AG10803 (cell line): Measurements from ENCODE around the gene CXCL5.

ENCODE experiments used
- DNase-seq: peaks from one replicate; pipeline ENCODE4 v3.0.0; 2010; ENCODE audit warnings: low read depth
- H3K4me3 ChIP-seq: 2 replicates; pipeline ENCODE4 v1.5.1; 2011; ENCODE audit warnings: mild to moderate bottlenecking, low read length, control low read depth
- CTCF ChIP-seq: conservative IDR thresholded peaks from 2 replicates; pipeline ENCODE4 v1.5.1; 2011; ENCODE audit warnings: mild to moderate bottlenecking, low read length, control low read depth, inconsistent platforms

CXCL5 gene

DNA sequence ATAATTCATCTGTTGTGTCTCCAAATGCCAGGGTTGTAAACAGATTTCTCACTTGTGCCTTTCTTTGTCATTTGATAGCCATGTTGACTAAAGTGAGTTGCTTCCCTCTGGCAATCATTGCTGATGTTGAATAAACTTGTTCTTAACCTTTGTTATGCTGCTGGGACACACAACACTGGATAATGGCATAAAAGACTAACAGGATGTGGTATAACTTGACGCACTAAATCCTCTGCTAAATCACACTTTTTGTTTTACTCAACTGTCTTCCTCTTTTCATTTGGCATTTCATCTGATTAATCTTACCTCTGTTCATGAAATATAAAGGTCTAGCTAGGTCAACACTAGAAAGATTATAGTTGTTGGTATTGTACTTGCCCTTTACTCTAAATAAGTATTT lies 17.6 kb upstream of the CXCL5 start:
- no peak for TF ChIP-seq CTCF
- no peak overlapping the region for H3K4me3 ChIP-seq
- DNase-seq = no peak

DNA sequence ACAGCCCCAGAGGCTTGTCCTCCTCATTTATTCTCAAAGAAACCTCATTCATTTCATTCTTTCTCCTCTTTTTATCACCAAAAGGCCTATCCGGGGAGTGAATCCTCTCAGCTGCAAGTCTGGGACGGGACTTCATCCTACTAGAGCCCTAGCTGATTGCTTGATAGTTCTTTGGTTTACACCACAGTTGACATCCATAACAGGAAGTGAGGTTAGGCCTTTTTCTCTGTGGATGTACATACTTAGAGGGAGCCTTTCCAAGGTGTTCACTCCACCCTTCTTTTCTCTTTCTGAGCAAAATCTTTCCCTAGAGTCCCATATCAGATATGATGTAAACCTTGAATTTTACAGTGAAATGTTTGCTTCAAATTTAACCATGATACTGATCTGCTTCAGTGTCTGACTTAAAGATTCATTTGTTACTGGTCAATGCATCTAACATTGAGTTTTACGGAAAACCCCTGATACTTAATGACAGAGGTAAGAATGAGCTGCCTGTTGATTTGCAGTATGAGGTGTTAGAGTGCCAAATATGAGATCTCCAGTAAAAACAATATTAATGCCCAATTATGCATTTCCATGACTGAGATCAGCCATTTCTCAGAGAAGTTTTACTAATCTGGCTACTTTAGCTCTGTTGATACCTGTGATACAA lies 16.8 kb upstream of the CXCL5 start:
- no peak for DNase-seq
- no peak overlapping the region for H3K4me3 ChIP-seq
- TF ChIP-seq CTCF = no peak

GRCh38 chr4:74014332-74014731 lies 15.9 kb upstream of the CXCL5 start:
- no peak for DNase-seq
- no peak for TF ChIP-seq CTCF
- no peak overlapping the region for H3K4me3 ChIP-seq

GRCh38 chr4:74013264-74013663 lies 14.8 kb upstream of the CXCL5 start:
- DNase-seq = no peak
- TF ChIP-seq CTCF = no peak
- H3K4me3 ChIP-seq = no peak overlapping the region

DNA sequence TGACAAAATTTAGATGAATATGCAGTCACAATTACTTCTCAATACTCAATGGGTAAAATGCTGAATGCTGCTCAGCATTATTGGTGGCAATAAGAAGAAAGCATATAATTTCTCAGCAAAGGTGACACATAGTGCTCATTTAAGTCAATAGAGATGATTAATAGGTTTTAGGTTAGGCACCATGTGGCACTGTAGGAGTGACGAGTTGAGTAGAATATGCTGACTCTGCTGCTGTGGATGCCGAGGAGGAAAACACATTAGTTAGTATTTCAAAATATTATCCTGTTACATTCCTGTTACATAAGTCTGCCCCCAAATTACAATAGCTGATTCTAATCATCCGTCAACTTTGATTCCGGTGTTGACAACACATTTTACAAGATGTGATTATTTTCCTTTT lies 13.7 kb upstream of the CXCL5 start:
- DNase-seq = no peak
- no peak for TF ChIP-seq CTCF
- H3K4me3 ChIP-seq = no peak overlapping the region

DNA sequence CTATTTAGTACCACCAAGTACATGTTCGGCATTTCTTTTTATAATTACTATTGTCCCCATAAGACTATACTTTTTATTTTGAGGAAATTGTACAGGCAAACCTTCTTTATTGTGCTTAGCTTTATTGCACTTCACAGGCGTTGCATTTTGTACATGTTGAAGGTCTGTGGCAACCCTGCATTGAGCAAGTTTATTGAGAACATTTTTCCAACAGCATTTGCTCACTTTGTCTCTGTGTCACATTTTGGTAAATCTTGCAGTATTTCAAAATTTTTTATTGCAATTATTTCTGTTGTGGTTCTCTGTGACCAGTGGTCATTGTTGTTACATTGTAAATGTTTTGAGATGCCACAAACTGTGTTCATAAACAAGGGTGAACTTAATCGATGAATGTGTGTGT lies 10.8 kb upstream of the CXCL5 start:
- H3K4me3 ChIP-seq = no peak overlapping the region
- DNase-seq = no peak
- no peak for TF ChIP-seq CTCF

- TF ChIP-seq CTCF = no peak
- DNase-seq = peak; percentile 68
- H3K4me3 ChIP-seq = no peak overlapping the region
Observed at GRCh38 chr4:74006009-74006476, 7.6 kb upstream of the CXCL5 start.
